GM19193 (cell line): ENCODE data around the gene SGIP1.

Experiments
- POLR2A ChIP-seq: IDR thresholded peaks from 4 replicates; pipeline ENCODE4 v1.6.1; 2011; ENCODE audit not compliant: insufficient read depth, insufficient read length; ENCODE audit errors: extremely low read depth

SGIP1 gene

DNA sequence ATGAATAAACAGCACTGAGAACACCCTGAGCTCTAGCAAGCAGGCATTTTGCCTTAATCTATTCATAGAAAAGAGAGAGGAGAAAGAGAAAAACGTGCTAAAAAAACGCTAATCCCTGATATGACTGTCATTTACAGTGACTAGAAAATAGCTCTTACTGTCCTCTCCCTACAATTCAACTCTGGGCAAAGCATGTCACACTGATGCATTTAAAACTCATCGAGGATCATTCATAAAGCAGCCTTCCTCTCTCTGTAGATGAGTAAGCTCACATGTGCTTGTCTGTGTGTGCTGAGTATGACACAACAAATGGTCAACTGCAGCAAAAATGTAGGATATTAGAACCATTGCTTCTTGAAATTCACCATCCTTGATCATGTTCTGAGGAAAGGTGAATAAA lies 109.0 kb downstream of the SGIP1 start:
- no peak for TF ChIP-seq POLR2A

DNA sequence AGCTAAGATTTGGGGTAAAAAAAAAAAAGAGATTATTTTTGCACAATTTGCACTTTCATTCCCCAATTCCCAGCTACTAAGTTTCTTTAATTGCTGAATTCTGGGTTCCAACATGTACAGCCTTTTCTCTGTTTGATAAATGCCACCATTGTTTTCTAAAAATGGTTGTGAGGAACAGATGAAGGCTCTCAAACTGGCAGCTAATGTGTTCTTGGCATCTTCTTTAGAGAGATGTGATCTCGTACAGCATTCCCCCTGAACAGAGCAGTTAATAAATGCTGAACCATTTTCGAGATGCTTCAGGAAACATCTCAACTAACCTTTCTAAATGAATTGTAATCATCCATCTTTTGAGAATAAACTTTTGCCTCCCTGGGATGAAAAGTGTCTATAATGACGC lies 110.4 kb downstream of the SGIP1 start:
- no peak for TF ChIP-seq POLR2A

DNA sequence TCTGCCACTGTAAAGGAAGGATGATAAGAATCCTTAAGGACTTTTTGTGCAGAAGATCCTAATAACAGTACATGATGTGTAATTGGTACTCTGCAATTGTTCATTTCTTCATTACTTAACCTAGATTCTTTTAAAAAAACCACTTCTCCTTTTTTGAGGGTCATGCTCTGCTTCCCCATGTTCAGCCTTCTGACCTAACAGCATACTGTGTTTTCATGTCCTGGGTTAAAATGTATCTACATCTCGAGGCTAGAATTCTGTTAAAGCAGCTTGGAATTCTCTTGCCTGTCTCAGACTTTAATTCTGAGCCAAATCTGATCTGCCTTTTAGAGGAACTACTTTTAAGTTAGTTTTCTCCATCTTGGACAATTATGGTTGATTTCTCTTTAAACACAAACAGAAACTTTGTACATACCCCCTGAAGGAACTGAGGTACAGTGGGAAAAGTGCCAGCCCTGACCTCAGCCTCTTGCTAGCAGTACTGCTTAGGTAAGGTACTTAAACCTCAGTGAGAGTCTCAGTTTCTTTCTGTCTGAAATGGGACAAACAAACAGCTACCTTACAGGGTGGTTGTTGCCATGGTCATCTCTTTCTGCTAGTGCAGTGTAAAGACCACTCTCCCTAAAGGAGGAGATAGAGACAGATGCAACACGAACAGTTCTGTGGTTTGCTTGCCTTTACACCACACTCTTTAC lies 115.1 kb downstream of the SGIP1 start:
- TF ChIP-seq POLR2A, result no peak

DNA sequence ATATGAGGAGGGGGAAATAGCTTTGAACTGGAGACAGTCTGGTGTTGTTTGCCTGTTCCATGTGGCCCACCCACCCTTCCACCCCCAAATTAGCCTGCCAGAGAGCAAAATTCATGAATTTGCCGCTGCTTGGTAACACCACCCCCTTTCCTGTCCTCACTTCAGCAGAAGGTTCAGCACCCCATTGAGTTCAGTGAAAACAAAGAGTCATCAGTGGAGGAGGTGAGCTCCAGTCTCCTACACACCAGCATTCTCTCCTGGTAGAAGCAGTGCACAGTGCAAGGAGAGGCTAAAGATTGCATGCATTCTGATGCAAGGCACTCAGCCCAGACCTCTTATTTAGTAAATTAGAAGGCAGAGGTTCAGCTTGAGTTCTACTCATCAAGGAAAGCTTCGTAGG lies 118.6 kb downstream of the SGIP1 start:
- no peak for TF ChIP-seq POLR2A

DNA sequence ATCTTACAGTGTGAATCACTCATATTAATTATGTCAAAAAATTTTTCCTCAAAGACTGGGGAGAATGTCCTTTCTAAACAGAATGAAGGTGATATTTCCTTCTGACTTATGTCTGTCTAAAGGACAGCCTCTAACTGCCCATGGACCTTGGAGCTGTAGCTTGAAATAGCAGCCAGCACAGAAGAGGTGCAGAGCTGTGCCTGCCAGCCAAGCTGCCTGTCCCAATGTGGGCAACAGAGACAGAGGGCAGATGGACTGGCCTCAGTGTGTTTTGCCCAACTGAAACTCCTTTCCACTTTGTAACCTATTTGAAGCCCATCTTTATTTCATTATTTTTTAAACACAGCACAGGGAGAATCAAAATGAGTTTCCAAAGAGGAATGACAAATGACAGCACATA lies 120.7 kb downstream of the SGIP1 start:
- no peak for TF ChIP-seq POLR2A

DNA sequence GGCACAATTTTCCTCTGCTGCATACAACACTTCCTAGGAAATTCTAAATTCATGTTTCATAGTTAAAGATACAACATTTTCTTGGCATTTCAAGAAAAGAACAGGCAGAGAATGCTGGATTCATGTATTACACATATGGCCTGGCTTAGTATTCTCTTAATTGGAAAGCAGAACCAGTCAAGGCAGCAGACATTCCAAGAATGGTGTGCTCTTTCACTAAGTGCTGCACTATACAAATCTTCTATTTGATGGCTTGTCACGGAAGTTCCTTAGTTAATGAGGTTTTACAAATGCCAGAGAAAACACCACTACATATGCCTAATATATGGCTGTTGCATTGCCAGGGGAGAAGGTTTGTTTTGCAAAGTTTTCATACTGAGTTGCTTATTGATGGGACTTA lies 137.5 kb downstream of the SGIP1 start:
- no peak for TF ChIP-seq POLR2A

DNA sequence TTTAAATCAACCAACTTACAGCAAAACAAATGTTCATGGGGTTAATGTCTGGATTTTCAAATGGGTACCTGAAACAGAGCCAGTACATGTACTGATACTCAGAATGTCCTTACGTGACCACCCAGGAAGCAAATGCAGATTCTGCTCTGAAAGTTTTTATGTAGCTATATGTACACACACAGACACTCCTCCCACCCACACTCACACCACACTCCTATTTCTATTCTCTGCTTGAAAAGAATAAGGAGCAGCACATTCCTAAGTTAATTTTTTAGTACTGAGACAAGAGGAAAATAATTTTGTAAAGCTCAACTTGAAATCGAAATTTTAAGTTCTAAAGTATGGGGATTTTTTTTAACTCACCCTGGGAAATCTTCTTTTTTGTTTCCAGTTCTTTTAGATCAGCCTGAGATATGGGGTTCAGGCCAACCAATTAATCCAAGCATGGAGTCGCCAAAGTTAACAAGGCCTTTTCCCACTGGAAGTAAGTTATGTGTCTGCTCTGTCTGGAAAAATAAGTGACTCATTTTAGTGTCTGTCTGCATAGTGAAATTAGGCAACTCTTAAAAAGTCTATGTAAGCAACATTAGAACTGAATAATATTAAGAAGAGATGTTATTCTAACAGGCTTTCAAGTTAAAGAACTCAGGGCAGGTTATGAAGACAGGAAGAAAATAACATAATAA lies 142.8 kb downstream of the SGIP1 start:
- TF ChIP-seq POLR2A, result no peak

DNA sequence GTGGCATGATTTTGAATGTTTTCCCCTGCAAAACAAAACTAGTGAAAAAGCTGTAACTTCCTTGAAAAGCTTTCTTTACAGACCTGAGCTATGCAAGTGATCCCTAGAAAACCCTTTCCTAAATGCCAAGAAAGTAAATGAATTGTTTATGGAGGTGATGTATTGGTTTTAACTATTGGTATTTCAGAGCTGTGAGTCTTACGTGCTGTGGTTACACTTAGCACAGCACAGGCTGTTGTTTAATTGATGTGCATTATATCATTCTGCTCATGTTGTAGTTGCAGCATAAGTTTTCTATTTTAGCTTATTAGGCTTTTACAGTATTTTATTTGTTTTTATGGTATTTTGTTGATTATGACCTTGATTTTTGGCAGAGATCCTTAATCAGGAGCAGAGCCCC lies 144.2 kb downstream of the SGIP1 start:
- TF ChIP-seq POLR2A, result no peak

DNA sequence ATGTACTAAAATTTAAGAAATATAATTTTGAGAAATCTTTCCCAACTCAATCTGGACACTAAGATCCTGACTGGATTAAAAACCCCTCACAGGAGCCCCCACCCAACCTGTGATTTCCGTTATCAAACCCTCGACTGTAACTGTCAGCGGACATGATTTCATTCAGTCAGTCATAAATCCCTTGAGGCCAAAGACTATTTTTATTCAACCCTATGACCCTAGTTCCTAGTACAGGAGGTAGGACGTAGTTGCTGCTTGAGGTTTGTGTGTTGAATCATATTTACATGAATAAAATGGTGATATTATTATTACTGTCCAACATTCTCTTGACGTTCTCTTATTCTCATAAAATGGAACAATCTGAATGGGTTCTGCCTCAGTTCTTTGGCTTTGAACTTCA lies 145.2 kb downstream of the SGIP1 start:
- TF ChIP-seq POLR2A, result no peak

DNA sequence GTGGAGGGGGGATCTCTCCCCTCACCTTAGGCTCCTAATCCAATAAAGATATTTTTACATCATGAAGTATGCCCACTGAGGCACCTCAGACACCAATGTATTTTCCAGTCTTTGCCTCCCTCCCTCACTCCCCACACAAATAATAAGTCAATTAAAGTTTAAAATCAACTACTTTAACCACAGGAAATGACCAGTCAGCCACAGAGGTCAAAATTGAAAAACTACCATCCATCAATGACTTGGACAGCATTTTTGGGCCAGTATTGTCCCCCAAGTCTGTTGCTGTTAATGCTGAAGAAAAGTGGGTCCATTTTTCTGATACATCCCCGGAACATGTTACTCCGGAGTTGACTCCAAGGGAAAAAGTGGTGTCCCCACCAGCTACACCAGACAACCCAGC lies 147.7 kb downstream of the SGIP1 start:
- TF ChIP-seq POLR2A, result no peak

DNA sequence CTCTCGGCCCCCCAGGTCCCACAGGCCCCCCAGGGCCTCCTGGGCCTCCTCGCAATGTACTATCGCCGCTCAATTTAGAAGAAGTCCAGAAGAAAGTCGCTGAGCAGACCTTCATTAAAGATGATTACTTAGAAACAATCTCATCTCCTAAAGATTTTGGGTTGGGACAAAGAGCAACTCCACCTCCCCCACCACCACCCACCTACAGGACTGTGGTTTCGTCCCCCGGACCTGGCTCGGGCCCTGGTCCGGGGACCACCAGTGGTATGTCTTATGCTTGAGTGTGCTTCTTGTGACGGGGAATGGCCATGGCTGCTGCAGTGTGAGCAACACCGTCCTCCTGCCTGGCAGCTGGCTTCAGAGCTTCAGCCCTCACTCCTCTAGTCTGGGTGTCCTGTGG lies 148.2 kb downstream of the SGIP1 start:
- TF ChIP-seq POLR2A, result no peak

DNA sequence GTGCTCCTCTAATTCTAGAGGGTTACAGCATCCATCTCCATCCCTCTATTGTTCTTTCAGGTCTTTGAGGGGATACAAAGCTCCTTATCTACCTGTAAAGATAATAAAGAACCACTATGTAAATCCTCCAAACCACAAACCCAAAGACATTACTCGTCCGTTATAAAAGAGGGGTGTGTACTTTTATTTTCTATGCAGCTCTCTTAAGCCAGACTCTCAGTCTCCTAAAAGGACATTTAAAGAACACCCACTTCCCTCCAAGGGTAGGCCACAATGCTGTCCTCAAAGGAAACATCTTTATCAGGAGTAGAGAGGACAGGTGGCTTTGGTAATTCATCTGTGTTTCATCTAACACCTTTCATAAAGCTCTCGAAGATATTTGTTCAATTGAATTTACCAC lies 150.4 kb downstream of the SGIP1 start:
- TF ChIP-seq POLR2A, result no peak

DNA sequence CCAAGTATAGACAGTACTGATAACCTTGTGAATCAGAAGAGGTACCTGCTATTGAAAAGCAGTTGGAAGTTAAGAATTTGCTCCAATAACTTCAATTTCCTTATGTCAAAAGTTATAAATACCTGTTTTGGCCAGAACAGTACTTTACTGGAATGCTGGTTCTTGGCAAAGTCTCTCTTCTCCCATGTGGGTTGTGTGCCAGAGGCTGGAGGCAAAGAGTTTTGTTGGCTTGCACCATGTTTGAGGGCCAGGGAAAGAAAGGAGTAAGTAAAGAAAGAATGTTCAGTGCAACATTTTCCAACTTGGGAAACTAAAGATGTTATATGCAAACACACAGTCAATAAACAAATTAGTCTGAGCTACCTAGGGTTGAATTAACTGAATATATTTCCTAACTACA lies 151.3 kb downstream of the SGIP1 start:
- no peak for TF ChIP-seq POLR2A

DNA sequence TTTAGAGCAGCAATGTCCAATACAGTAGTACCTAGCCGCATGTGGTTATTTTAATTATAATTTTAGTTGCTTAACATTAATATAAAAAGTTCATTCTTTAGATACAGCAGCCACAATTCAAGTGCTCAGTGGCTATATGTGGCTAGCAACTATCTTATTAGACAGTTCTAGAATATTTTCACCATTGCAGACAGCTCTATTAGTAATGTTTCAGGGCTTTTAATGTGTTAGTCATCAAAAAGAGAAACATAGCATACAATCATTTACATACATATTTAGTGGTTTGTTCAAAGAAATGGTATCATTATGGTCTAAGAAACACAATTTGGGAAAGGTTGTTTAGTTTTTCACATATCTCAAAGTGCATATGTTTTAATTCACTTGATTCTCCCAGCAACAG lies 151.7 kb downstream of the SGIP1 start:
- no peak for TF ChIP-seq POLR2A

DNA sequence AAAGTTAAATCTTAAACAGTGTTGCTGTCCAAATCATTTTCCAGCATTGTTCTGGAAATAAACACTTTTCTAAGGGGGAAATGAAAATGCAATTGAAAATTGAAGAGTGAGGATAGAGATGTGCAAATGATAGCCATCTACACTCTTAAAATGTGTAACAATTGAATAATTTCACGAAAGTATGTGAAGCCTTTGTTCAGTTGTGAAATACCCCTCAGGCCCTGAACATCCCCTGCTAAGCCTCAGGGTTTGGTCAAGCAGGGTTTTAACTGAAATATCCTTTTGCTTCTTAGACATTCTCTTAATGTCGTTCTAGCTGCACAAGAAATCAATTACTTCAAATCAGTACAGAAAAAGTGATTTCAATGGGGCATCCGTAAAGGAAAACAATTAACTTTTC lies 152.5 kb downstream of the SGIP1 start:
- no peak for TF ChIP-seq POLR2A

DNA sequence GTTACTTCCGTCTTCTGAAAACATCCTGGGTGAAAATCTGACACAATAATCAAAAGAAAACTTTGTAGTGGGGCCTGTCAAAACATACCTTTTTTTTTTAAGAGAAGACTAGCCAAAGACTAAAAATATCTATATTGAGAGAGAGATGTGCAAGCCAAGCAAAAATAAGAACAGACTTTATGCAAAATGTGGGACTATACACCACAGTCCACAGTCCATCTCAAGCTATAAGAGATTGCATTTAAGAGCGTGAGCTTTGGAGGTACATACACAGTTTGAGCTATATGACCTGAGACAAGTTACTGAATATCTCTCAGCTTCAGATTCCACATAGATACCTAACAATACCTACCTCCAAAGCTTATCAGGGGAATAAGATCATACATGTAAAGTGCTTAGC lies 153.4 kb downstream of the SGIP1 start:
- no peak for TF ChIP-seq POLR2A
